OCI-LY7 (cell line): ENCODE measurements around the gene PRSS33. TPM values are rescaled to one million over a fixed set of nuclear protein-coding genes. Genes with fewer than 3 reads are reported as not detected.

Source experiments
- BruUV-seq: library from RNA; stranded (reverse); fragments of 400-500 nt; replicated peaks from 2 replicates; lab custom pipeline; 2021; lab: Mats Ljungman, UMichigan
- CTCF ChIA-PET: fragments of 300-600 bp; sonication (Branson Sonifier 250); formaldehyde crosslinking; loops from one replicate; lab custom pipeline; 2022; ENCODE audit warnings: antibody characterized with exemption; ENCODE audit not compliant: unreplicated experiment; lab: Charles Lee
- POLR2A ChIA-PET: fragments of 300-600 bp; sonication (Branson Sonifier 250); formaldehyde crosslinking; loops from one replicate; lab custom pipeline; 2022; ENCODE audit warnings: antibody characterized with exemption; lab: Charles Lee
- DNase-seq: peaks from one replicate; pipeline ENCODE4 v3.0.0-alpha.2; 2015; ENCODE audit warnings: low spot score
- H2AFZ ChIP-seq: fragments of 200-600 bp; sonication (generic), shearing (Covaris generic); 2 replicates; pipeline ENCODE4 v1.6.1; 2014; ENCODE audit warnings: mild to moderate bottlenecking, antibody characterized with exemption, low read length, moderate library complexity
- H3K27ac ChIP-seq: fragments of 200-600 bp; sonication (generic); 2 replicates; pipeline ENCODE4 v1.5.1; 2014; ENCODE audit warnings: mixed run types, low read depth, mild to moderate bottlenecking, moderate library complexity, low read length, inconsistent platforms; ENCODE audit not compliant: poor library complexity, severe bottlenecking
- H3K36me3 ChIP-seq: fragments of 200-600 bp; sonication (generic); 2 replicates; pipeline ENCODE4 v1.6.1; 2014; ENCODE audit warnings: mild to moderate bottlenecking, antibody characterized with exemption, low read length, moderate library complexity, mixed read lengths; ENCODE audit not compliant: insufficient read depth
- H3K4me1 ChIP-seq: fragments of 200-600 bp; sonication (generic); 2 replicates; pipeline ENCODE4 v1.5.1; 2014; ENCODE audit warnings: mild to moderate bottlenecking, low read length; ENCODE audit not compliant: insufficient read depth, poor library complexity, severe bottlenecking
- H3K4me2 ChIP-seq: fragments of 200-600 bp; sonication (generic); 2 replicates; pipeline ENCODE4 v1.6.1; 2014; ENCODE audit warnings: mild to moderate bottlenecking, low read length
- H3K4me3 ChIP-seq: fragments of 200-600 bp; sonication (generic); 2 replicates; pipeline ENCODE4 v1.5.1; 2014; ENCODE audit warnings: mild to moderate bottlenecking, low read depth, low read length; ENCODE audit not compliant: poor library complexity, severe bottlenecking
- H3K79me2 ChIP-seq: fragments of 200-600 bp; sonication (generic); 2 replicates; pipeline ENCODE4 v1.6.1; 2016; ENCODE audit warnings: low read depth, mild to moderate bottlenecking, low read length, moderate library complexity, mixed read lengths; ENCODE audit not compliant: insufficient read depth
- H3K9me2 ChIP-seq: fragments of 200-600 bp; sonication (generic); 2 replicates; pipeline ENCODE4 v1.6.1; 2016; ENCODE audit warnings: mild to moderate bottlenecking, low read length, mixed read lengths; ENCODE audit not compliant: insufficient read depth
- H3K9me3 ChIP-seq: fragments of 200-600 bp; sonication (generic); 2 replicates; pipeline ENCODE4 v1.6.1; 2014; ENCODE audit warnings: mild to moderate bottlenecking, mixed run types, low read length, mixed read lengths
- H4K20me1 ChIP-seq: fragments of 200-600 bp; sonication (generic); 2 replicates; pipeline ENCODE4 v1.6.1; 2014; ENCODE audit warnings: mild to moderate bottlenecking, antibody characterized with exemption, low read length, moderate library complexity, mixed read lengths; ENCODE audit not compliant: insufficient read depth
- CTCF ChIP-seq: fragments of 200-600 bp; sonication (generic); conservative IDR thresholded peaks from 2 replicates; pipeline ENCODE4 v1.5.1; 2014; ENCODE audit warnings: mild to moderate bottlenecking, antibody characterized with exemption, low read length, moderate library complexity, mixed read lengths
- EZH2phosphoT487 ChIP-seq: fragments of 200-600 bp; sonication (generic); IDR thresholded peaks from 2 replicates; pipeline ENCODE4 v1.6.1; 2018; ENCODE audit warnings: low read depth, borderline replicate concordance, mild to moderate bottlenecking, mixed run types, antibody characterized with exemption, low read length, moderate library complexity, mixed read lengths
- intact Hi-C: fragments of 100-400 bp; cut with micrococcal nuclease; formaldehyde crosslinking; loops from one replicate; pipeline ENCODE4 v1.10.0; 2022; ENCODE audit not compliant: unreplicated experiment
- total RNA-seq, 2 experiments: library from RNA; depleted of rRNA in 1 of 2; stranded (reverse); fragments of >200 nt in 1 of 2; shearing (Covaris generic) in 1 of 2; gene quantifications; 2 replicates each; pipeline ENCODE4 v1.2.3, GENCODE V29; 2014 to 2022

Gene PRSS33
- total RNA-seq, 2 experiments from 2014 or later = not detected

- Histone ChIP-seq H3K4me1 (peaks cover 18% of the 10 kb centered on the region), H2AFZ (peak overlapping the region; percentile 28; the same call in 1 of the 2 replicates), H3K4me3 (peak overlapping the region; percentile 89), H4K20me1 (peaks cover 10% of the 10 kb centered on the region; the same call in 1 of the 2 replicates), H3K27ac (peak overlapping the region; percentile 60), H3K9me2 (no peaks in the 10 kb centered on the region), H3K9me3 (no peaks in the 10 kb centered on the region), H3K79me2 (peaks cover 26% of the 10 kb centered on the region), H3K4me2 (peak overlapping the region; percentile 86), H3K36me3 (peaks cover 28% of the 10 kb centered on the region)
- TF ChIP-seq EZH2phosphoT487 (no peak), CTCF (no peak)
- no TSS peak for BruUV-seq
- ChIA-PET POLR2A (no interaction called here), CTCF (no interaction called here)
- intact Hi-C loops = loop anchor here (1.0 to 2.0 kb wide), 2 partner anchors 25 to 58 kb away; partner anchors contain the start of genes PRSS27 and SRRM2
- peak; percentile 36 for DNase-seq
Observed at GRCh38 chr16:2777903-2778629, 9.3 kb downstream of the PRSS33 start.

- peak within 1 kb of the TSS; percentile 89 for H3K4me2 ChIP-seq
- H3K9me2 ChIP-seq = no peaks in the 10 kb centered on the region
- H3K27ac ChIP-seq = peak within 1 kb of the TSS; percentile 60
- peak within 1 kb of the TSS; percentile 28 for H2AFZ ChIP-seq
- TF ChIP-seq EZH2phosphoT487 (no peak), CTCF (no peak)
- no peaks in the 10 kb centered on the region for H3K9me3 ChIP-seq
- peaks cover 18% of the 10 kb centered on the region for H3K4me1 ChIP-seq
- peaks cover 33% of the 10 kb centered on the region for H3K36me3 ChIP-seq
- DNase-seq = peak; percentile 89
- H3K4me3 ChIP-seq = peak within 1 kb of the TSS; percentile 89
- H3K79me2 ChIP-seq = peaks cover 26% of the 10 kb centered on the region
- TSS peak; percentile 80 for BruUV-seq
- intact Hi-C loops = loop anchor here (1.0 to 2.0 kb wide), 2 partner anchors 25 to 57 kb away; partner anchors contain the start of genes PRSS27 and SRRM2
- ChIA-PET POLR2A (no interaction called here), CTCF (no interaction called here)
- H4K20me1 ChIP-seq = peaks cover 10% of the 10 kb centered on the region; the same call in 1 of the 2 replicates
Observed at GRCh38 chr16:2777231-2777902, 10.0 kb downstream of the PRSS33 start, which contains the start of gene ELOB. Gene ELOB, minus strand, starts transcription at chr16:2777280. Its CDS starts 41 bp downstream, at chr16:2777239.
